ENCODE results near the gene FGF23.
"Not testable (repeated sequence)": the region's sequence is repeated elsewhere in the genome, so short reads cannot be mapped to it uniquely, and the experiment has no call there.

Gene FGF23

DNA sequence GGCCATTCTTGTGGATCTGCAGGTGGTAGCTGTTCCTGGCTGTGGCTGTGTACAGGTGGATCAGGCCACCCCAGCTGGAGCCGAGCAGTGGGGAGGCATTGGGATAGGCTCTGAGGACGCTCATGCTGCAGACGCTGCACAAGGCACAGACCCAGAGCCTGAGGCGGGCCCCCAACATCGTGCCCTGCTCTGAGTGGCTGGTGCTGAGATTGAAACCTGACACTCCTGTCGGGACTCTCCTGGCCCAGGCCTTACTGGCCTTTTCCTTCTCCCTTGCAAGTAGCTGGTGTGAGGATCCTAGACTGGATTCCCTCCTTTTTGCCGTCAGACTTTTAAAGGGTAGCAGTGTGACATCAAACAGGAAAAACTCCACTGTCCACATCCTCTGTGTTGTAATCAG lies at the start of gene FGF23:
FGF23 (minus strand) TSS at position 308 of the 400 bp plus-strand sequence; CDS start at position 178, 130 bp downstream.
- in situ Hi-C loops (cut with MboI; ENCODE audit: low pct_unique_long_range_greater_than_20kb, low sequenced_read_pairs) = no loop called here
- no peak for DNase-seq

DNA sequence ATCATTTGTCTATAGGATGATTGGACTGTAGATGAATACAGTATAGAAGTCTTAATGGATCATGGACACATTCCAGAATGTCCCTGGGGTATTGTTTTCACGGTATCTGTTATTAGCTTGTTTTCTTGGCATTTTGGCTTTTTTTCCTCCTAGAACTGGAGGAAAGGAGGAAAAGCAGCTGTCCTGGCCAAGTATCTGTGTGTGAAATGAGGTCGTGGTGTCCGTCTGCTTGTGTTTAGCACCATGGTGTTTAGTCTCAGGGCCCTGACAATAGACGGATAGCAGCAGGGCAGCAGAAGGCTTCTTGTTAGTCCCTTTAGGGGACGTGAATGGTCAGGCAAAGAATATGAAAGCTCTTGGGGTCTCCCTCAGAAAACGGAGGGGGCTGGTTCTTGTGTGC lies 44.9 kb upstream of the FGF23 start:
- in situ Hi-C loops (cut with MboI; ENCODE audit: low pct_unique_long_range_greater_than_20kb, low sequenced_read_pairs) = no loop called here

DNA sequence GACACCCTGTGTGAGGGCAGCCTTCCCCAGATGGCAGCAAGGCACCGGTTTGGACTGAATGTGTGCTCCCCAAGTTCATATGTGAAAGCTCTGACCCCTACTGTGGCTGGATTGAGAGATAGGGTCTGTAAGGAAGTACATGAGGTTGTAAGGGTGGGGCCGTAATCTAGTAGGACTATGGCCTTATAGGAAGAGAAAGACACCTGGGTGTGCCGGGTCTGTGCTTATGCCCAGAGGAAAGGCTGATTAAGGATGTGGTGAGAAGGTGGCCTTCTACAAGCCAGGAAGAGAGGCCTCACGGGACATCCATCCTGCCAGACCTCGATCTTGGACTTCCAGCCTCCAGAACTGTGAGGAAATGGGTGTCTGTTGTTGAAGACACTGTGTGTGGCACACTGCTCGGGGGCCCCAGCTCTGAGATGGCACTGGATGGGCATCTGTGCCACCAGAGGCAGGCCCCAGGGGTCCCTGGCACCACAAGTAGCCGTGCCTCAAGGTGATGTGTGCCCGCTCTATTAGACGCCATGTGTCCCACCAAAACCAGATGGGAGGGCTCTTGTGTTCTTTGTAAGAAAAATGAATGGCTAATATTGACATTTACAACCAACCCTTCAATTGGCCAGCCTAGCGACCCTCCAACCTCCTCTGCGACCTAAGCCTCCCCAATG lies 44.1 kb upstream of the FGF23 start:
- in situ Hi-C loops (cut with MboI; ENCODE audit: low pct_unique_long_range_greater_than_20kb, low sequenced_read_pairs) = no loop called here

More for the DNA sequence above, 44.9 kb upstream of the FGF23 start:
- no peak for DNase-seq

DNA sequence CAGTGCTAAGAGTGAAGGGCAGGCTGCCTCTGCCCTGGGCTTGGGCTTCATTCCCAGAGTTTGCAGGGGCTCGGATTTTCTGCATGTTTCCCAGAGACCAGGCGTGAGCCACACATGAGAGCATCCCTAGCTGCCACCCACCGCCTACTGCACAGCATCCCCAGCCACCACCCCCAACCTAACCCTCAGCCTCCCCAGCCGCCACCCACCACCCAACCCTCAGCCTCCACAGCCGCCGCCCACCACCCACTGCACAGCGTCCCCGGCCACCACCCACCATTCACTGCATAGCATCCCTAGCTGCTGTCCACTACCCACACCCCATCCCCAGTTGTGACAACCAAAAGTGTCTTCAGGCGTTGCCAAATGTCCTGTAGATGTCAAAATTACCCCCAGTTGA lies 43.5 kb upstream of the FGF23 start:
- in situ Hi-C loops (cut with MboI; ENCODE audit: low pct_unique_long_range_greater_than_20kb, low sequenced_read_pairs) = no loop called here
- DNase-seq = no peak

More for the DNA sequence above, 44.1 kb upstream of the FGF23 start:
- no peak for DNase-seq

DNA sequence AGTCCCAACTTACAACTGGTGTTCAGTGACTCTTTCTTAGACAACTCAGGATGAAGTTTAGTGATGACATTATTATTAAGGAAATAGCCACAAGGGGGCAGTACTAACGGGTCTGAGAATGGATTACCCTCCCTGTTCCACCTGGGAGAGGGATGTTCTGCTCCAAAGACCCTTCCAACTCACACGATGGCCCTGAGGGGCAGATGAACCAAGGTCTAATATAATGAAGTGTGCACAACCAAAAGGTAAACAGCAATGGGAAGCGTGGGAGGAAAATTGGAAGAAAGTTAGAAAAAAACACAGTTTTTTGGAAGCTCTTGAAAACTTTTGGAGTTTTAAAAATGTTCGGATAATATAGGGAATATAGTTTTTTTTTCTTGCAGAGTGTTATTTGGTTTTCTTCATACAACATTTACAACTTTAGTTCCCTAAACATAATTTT lies 42.1 kb upstream of the FGF23 start:
- in situ Hi-C loops (cut with MboI; ENCODE audit: low pct_unique_long_range_greater_than_20kb, low sequenced_read_pairs) = no loop called here
- DNase-seq = peak; percentile 75

DNA sequence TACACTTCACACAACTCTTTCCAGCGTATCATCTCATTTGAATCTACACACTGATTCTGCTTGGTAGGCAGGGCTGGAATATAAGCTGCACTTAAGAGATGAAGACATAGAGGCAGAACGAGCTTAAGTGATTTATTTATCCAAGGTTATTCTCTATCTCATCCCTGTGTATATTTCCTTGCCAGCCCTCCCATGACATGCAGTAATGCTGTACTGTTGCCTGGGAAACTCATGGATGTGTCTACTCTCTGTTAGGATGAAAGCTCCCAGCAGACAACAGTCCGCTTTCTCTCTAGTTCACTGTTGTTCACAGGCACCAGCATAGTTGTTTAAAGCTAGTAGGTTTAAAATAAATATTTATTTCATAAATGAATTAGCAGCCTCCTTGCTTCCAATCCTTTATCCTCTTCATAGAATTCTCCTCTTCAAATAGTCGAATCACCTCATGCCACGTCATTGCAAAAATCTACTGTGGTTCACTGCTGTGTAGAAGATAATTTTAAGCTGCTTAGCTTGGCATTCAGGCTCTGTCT lies 40.7 kb upstream of the FGF23 start:
- in situ Hi-C loops (cut with MboI; ENCODE audit: low pct_unique_long_range_greater_than_20kb, low sequenced_read_pairs) = no loop called here

DNA sequence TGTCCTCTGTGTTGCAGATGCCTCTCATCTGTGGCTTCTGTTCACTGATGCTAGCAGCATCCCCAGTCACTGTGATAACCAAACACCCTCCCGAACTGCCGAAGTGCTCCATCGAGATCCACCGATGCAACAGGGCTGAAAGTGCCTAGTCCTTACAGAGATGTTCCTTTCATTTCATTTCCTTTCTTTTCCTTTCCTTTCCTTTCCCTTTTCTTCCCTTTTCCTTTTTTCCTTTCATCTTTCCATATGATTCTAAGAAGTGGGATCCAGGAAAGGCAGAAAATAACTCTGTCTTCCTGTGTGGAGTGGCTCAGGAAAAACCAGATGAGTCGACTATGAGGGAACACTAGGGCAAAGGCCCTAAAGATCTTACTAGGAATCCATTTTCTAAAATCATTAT lies 39.4 kb upstream of the FGF23 start:
- in situ Hi-C loops (cut with MboI; ENCODE audit: low pct_unique_long_range_greater_than_20kb, low sequenced_read_pairs) = no loop called here
- no peak for DNase-seq

More for the DNA sequence above, 40.7 kb upstream of the FGF23 start:
- no peak for DNase-seq

DNA sequence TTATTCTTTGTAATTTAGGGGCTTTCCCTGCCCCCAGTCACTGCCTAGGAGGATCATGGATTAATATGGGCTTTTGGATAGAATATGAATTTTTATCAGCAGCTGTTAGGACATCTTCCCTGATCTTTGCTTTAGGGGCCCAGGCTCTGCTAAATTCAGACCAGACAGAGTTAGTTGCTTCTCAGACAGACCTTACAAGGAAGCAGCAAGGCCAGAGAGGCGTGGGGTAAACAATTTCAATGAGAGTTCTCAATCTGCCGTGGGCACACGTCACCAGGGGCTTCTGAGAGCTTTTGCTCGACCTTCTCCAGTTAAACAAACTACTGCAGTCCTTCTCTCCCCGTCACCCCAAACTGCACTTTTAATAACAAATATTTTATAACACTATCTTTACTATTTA lies 38.4 kb upstream of the FGF23 start:
- no peak for DNase-seq
- in situ Hi-C loops (cut with MboI; ENCODE audit: low pct_unique_long_range_greater_than_20kb, low sequenced_read_pairs) = no loop called here

DNA sequence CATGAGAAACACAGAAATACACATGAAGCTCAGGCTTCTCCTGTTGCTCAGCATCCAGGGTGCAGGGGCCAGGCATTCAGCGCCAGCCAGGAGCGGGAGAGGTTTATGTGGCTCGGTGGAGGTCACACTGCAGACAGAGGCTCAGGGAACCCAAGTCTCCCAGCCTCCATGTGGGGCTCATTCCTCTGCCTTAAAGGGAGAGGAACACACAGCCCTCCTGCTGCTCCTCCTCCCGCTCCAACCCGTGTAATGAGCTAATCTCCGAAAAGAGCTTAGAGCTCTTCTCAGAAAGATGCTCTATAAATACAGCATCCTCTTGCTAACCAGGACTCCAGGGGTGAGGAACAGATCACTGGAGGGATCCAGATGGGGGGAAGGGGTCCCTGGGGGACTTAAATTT lies 37.9 kb upstream of the FGF23 start:
- DNase-seq = peak; percentile 54
- in situ Hi-C loops (cut with MboI; ENCODE audit: low pct_unique_long_range_greater_than_20kb, low sequenced_read_pairs) = no loop called here

DNA sequence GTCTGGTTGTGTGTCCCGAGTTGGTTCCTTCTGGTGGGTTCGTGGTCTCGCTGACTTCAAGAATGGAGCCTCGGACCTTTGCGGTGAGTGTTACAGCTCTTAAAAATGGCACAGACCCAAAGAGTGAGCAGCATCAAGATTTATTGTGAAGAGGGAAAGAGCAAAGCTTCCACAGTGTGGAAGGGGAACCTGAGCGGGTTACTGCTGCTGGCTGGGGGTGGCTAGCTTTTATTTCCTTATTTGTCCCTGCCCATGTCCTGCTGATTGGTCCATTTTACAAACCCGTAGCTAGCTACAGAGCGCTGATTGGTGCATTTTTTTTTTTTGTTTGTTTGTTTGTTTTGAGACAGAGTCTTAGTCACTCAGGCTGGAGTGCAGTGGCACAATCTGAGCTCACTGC lies 36.8 kb upstream of the FGF23 start:
- in situ Hi-C loops (cut with MboI; ENCODE audit: low pct_unique_long_range_greater_than_20kb, low sequenced_read_pairs) = no loop called here
- DNase-seq = peak; percentile 50

DNA sequence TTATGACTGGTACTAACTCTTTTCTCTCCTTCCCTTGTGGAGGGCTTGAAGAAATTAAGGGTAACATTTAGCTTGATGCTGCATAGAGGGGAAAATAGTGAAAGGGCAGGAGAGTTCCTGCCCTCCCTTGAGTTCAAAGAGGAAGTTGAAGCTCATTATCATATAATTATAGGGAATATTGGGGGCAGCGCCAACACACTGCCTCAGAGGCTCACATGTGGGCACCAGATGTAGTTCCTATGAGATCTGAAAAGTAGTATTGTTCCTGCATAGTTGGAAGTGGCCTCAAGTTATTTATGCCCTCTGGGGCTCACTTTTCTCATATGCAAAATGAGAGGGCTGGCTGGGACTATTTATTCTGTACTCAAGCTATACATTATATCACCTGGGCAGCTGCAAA lies 33.0 kb upstream of the FGF23 start:
- peak; percentile 55 for DNase-seq
- in situ Hi-C loops (cut with MboI; ENCODE audit: low pct_unique_long_range_greater_than_20kb, low sequenced_read_pairs) = no loop called here

DNA sequence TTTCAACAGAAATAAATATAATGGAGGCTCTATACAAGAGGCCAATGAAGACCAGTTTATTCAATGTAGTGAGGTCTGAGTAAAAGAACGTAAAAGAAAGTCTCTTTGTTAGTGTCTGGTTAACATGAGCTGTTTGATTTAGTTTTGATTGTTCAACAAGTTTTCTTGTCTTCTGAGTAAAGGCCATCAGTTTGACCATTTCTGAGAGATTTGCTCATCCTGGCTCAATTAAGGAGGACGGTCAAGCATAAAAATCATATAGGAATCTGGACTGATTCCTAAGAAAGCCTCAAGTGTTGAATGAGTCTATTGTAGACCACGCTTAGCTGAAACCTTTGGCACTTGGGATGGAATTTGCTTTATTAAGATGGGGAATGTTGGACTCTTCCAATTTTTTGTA lies 32.5 kb upstream of the FGF23 start:
- no peak for DNase-seq
- in situ Hi-C loops (cut with MboI; ENCODE audit: low pct_unique_long_range_greater_than_20kb, low sequenced_read_pairs) = no loop called here

DNA sequence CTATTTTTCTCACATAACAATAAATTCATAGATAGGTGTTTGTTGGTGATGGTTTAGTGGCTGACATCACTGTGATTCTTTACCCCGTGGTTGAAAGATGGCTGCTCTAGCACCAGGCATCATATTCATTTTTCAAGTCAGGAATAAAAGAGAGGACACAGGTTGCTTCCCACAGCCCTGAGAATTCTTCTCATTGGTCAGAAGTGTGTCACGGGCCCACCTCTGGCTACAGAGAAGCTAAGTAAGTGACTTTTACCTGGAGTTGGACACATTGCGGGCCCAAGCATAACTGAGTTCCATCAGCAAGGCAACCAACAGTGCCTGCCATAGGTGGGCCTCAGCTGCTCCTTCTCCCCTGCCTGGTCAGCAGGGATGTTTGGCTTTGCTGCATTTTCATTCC lies 27.6 kb upstream of the FGF23 start:
- in situ Hi-C loops (cut with MboI; ENCODE audit: low pct_unique_long_range_greater_than_20kb, low sequenced_read_pairs) = no loop called here

DNA sequence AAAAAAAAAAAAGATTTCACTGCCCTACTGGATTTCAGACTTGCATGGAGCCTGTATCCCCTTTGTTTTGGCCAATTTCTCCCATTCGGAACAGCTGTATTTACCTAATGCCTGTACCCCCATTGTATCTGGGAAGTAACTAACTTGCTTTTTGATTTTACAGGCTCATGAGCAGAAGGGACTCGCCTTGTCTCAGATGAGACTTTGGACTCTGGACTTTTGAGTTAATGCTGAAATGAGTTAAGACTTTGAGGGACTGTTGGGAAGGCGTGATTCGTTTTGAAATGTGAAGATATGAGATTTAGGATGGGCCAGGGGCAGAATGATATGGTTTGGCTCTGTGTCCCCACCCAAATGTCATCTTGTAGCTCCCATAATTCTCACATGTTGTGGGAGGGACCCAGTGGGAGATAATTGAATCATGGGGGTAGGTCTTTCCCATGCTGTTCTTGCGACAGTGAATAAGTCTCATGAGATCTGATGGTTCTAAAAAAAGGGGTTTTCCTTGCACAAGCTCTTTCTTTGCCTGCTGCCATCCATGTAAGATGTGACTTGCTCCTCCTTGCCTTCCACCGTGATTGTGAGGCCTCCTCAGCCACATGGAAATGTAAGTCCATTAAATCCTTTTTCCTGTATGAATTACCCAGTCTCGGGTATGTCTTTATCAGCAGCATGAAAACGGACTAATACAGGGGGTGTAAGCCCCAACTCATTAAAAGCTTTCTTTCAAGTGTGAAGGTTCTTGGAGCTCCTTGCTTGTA lies 25.5 kb upstream of the FGF23 start:
- DNase-seq; in situ Hi-C loops (cut with MboI; ENCODE audit: low pct_unique_long_range_greater_than_20kb, low sequenced_read_pairs): not testable (repeated sequence)

More for the DNA sequence above, 27.6 kb upstream of the FGF23 start:
- no peak for DNase-seq

DNA sequence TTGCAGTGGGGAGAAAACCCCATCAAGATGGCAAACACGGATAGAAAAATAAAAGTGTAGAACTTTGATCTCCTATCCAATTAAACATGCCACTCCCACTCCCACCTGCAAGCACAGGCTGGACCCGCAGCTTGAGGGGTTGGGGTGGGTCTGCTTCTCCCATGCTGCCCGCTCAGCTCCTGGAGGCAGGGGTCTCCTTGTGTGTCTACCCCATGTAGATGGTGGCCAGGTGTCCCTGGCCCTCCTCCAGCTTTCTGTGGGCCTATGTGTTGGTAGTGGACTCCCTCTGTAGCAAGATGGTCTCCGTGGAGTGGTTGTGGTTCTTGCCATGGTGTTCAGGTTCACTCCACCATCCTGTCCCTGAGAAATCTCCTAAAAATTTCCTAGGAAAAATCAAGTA lies 23.5 kb upstream of the FGF23 start:
- no peak for DNase-seq
- in situ Hi-C loops (cut with MboI; ENCODE audit: low pct_unique_long_range_greater_than_20kb, low sequenced_read_pairs) = no loop called here

DNA sequence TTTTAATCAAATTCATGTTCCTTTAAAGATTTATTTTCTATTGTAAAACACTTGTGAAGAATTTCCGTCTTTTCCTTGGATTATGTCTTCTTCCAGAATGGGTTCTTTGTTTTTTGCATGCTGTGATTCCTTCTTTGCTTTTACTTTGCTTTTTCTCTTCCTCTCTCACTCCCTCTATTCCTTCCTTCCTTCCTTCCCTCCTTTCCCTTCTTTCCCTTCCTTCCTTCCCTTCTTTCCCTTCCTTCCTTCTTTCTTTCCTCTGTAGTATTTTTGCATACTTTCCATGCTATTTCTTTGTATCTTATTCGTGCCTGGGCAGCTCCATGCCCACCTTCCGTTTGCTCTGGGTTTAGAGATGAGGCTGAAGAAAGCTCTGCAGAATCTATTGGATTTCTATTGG lies 21.6 kb upstream of the FGF23 start:
- DNase-seq = no peak
- in situ Hi-C loops (cut with MboI; ENCODE audit: low pct_unique_long_range_greater_than_20kb, low sequenced_read_pairs) = no loop called here

DNA sequence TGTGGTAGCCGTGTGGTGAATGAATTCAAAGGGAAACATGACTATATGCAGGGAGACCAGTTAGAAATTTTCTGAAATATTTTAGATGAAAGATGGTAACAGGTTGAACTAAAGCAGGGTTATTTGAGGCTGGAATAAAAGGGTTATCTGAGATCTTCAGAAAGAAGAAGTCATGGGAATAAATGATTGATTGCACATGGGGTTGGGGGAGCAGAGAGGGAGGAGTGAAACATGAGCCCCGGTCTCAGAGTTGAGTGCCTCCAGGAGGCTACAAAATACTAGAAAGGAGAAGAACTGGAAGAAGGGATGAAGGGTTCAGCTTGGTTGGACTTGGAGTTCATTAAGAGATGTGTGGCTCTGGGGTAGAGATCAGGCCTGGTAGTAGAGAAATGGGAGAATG lies 16.3 kb upstream of the FGF23 start:
- DNase-seq = peak; percentile 81
- in situ Hi-C loops (cut with MboI; ENCODE audit: low pct_unique_long_range_greater_than_20kb, low sequenced_read_pairs) = no loop called here

DNA sequence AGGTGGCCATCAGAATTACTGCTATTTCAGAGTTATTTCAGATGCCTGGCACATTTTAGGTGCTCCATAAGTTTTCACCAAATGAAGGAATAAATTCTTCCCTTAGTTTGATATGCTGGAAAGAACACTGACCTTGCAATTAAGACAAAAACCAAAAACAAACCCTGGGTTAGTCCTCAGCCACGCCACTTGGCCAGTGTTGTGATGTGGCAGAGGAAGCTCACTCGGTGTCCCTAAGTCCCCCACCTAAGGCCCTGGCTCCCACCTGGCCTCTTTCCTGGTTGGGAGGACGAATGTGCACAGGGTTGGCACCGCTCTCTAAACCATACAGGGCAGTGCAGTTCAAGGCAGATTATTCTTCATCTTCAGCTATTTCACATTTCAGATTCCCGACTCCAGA lies 13.7 kb upstream of the FGF23 start:
- in situ Hi-C loops (cut with MboI; ENCODE audit: low pct_unique_long_range_greater_than_20kb, low sequenced_read_pairs) = no loop called here

DNA sequence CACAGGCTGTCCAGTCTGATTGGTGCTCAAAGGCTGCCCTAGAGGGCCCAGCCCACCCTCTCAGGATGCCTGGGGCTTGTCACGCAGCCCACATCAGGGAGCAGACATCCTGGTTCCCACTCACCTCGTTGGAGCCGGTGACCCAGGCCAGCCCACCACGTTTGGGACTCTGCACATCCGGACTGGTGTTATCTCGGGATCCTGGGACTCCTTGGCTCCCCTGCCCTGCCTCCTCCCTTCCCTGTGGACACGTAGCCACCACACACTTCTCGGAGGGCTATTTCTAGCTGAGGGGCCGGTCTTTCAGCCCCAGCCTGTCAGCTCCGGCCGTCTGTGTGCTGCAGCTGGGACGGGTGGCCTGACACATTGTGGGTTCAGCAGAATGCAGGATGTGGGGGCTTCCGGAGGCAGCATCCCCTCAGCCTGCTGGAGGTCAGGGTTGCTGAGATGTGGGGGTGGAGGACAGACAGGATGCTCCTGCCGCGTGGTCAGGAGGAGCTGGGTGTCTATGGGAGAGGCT lies 12.8 kb upstream of the FGF23 start:
- DNase-seq = peak; percentile 96
- in situ Hi-C loops (cut with MboI; ENCODE audit: low pct_unique_long_range_greater_than_20kb, low sequenced_read_pairs) = no loop called here

More for the DNA sequence above, 13.7 kb upstream of the FGF23 start:
- DNase-seq = no peak

DNA sequence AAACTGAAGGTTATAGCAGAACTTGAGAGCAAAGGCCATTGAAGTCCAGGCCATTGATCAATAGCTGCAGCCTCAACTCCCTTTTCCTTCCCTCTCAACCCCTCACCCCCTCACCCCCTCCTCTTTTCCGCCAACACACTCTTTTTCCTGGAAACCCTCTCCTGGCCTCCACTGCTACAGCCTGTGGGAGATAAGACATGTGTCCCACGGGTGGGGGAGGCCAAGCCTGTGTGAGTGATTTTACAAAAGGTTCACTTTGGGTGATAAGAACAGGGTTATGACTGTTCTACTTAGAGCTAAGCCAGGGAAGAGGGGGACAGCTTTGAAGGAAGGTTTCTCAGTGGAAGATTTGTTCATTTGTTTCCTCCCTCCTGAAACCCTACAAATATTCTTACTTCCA lies 9.2 kb upstream of the FGF23 start:
- in situ Hi-C loops (cut with MboI; ENCODE audit: low pct_unique_long_range_greater_than_20kb, low sequenced_read_pairs) = no loop called here
- peak; percentile 48 for DNase-seq
